Gastrocnemius medialis (tissue), 4 donors: ENCODE results near the gene ATG2A. TPM values are rescaled to one million over a fixed set of nuclear protein-coding genes. Genes with fewer than 3 reads are reported as not detected.

ENCODE experiments used
- ATAC-seq, 2 donors: fragments of 150-250 bp; one replicate each; pipeline ENCODE4 v1.9.1; 2016
- DNase-seq, 2 donors: peaks; one replicate each; pipeline ENCODE4 v3.0.0-alpha.2; 2019
- H3K27ac ChIP-seq, 4 donors: fragments of 200-600 bp; sonication (generic); 1 replicate in 1 of 4; 2 replicates in 3 of 4; pipeline ENCODE4 v1.5.1; 2016 to 2018; ENCODE audit warnings: mild to moderate bottlenecking in 2 of 4, moderate library complexity in 1 of 4
- H3K27me3 ChIP-seq, 3 donors: fragments of 200-600 bp; sonication (generic) in 2 of 3; 1 replicate in 1 of 3; 2 replicates in 2 of 3; pipeline versions ENCODE4 v1.5.1 to v1.6.0; 2016 to 2019; ENCODE audit warnings: mild to moderate bottlenecking in 1 of 3, moderate library complexity in 1 of 3
- H3K36me3 ChIP-seq, 2 donors: fragments of 200-600 bp; sonication (generic) in 1 of 2; one replicate each; pipeline ENCODE4 v1.5.1; 2017 to 2018
- H3K4me1 ChIP-seq, 2 donors: fragments of 200-600 bp; sonication (generic) in 1 of 2; one replicate each; pipeline ENCODE4 v1.5.1; 2016 to 2017; ENCODE audit warnings: mild to moderate bottlenecking in 2 of 2
- H3K4me3 ChIP-seq, 4 donors: fragments of 200-600 bp; sonication (generic) in 3 of 4; 1 replicate in 1 of 4; 2 replicates in 3 of 4; pipeline ENCODE4 v1.5.1; 2016 to 2019; ENCODE audit warnings: mild to moderate bottlenecking in 2 of 4
- H3K9me3 ChIP-seq, 3 donors: fragments of 200-600 bp; sonication (generic) in 2 of 3; 1 replicate in 1 of 3; 2 replicates in 2 of 3; pipeline ENCODE4 v1.5.1; 2016 to 2019
- POLR2A ChIP-seq, 2 donors: fragments of 450-650 bp; IDR thresholded peaks; one replicate each; pipeline ENCODE4 v1.6.1; 2017; ENCODE audit warnings: antibody characterized with exemption in 2 of 2, mild to moderate bottlenecking in 2 of 2, moderate library complexity in 2 of 2
- in situ Hi-C, 4 donors: fragments of 200-750 bp; cut with MboI; loops; one replicate each; pipeline versions ENCODE4 v1.15.0 to v1.8.0; 2017; ENCODE audit warnings: low sequenced_read_pairs in 4 of 4
- intact Hi-C: fragments of 100-400 bp; cut with DNase I; formaldehyde crosslinking; loops from one replicate; pipeline ENCODE4 v1.15.1; 2023; ENCODE audit warnings: low total_unique reads
- microRNA counts, 2 donors: library from miRNA; unstranded; fragments of <30 nt; microRNA quantifications; one replicate each; lab custom pipeline; 2016
- microRNA-seq, 2 donors: library from miRNA; unstranded; fragments of <30 nt; microRNA quantifications; one replicate each; pipeline ENCODE4, GENCODE V29; 2016; ENCODE audit warnings: borderline replicate concordance in 2 of 2
- total RNA-seq, 4 donors: library from RNA; depleted of rRNA; stranded (reverse); fragments of >200 nt; gene quantifications; one replicate each; pipeline versions ENCODE4 v1.1.0 to v1.2.3, GENCODE V29; 2016
- TF ChIP-seq, protein P1 (sequence below), 5 experiments: fragments of 450-650 bp in 3 of 5; fragments of 200-600 bp in 2 of 5; sonication (generic) in 2 of 5; IDR thresholded peaks in 4 of 5; conservative IDR thresholded peaks in 1 of 5; 1 replicate in 4 of 5; 2 replicates in 1 of 5; pipeline ENCODE4 v1.5.1; 2016 to 2019; ENCODE audit warnings: antibody characterized with exemption in 5 of 5, mild to moderate bottlenecking in 3 of 5, moderate library complexity in 3 of 5

ATG2A gene
- total RNA-seq, 4 donors from 2014 or later = 10.7 to 97.5 (median 37.9) TPM

- Histone ChIP-seq H3K4me1 (peaks cover 20 to 27% of the 10 kb centered on the region in 2 donors), H3K4me3 (peak overlapping the region in 1 of 4 donors; percentile 44), H3K36me3 (no peaks in the 10 kb centered on the region), H3K27me3 (peaks cover 0 to 3% (median 0%) of the 10 kb centered on the region in 3 donors), H3K27ac (no peak overlapping the region), H3K9me3 (no peaks in the 10 kb centered on the region)
- in situ Hi-C loops (loop anchor here (5.0 kb wide), 2 partner anchors 42 to 47 kb away; no protein-coding TSS in a partner anchor), intact Hi-C loops (loop anchor here (5.0 kb wide), 2 partner anchors 152 to 167 kb away; partner anchors contain the start of genes ARL2 and BATF2)
- DNase-seq = no peak
- no peak for ATAC-seq
- TF ChIP-seq POLR2A (IDR thresholded peaks at IDR 0.05) = no peak
- TF ChIP-seq, protein P1, sequence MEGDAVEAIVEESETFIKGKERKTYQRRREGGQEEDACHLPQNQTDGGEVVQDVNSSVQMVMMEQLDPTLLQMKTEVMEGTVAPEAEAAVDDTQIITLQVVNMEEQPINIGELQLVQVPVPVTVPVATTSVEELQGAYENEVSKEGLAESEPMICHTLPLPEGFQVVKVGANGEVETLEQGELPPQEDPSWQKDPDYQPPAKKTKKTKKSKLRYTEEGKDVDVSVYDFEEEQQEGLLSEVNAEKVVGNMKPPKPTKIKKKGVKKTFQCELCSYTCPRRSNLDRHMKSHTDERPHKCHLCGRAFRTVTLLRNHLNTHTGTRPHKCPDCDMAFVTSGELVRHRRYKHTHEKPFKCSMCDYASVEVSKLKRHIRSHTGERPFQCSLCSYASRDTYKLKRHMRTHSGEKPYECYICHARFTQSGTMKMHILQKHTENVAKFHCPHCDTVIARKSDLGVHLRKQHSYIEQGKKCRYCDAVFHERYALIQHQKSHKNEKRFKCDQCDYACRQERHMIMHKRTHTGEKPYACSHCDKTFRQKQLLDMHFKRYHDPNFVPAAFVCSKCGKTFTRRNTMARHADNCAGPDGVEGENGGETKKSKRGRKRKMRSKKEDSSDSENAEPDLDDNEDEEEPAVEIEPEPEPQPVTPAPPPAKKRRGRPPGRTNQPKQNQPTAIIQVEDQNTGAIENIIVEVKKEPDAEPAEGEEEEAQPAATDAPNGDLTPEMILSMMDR (IDR thresholded peaks at IDR 0.05 in 4 of 5, conservative IDR thresholded peaks at IDR 0.05 in 1 of 5) = no peak
Observed at GRCh38 chr11:64845129-64845775, 71.8 kb downstream of the ATG2A start.

MicroRNAs encoded within 50 kb of the gene (microRNA counts, 767-probe panel; counts per million panel counts)
- 356 to 448 counts per million in 2 donors for microRNA hsa-miR-192-5p (lab: Ali Mortazavi, UCI)

Small RNAs within 50 kb of the gene (microRNA-seq; reads per million reads assigned to microRNA genes)
- gene MIR6749 (0 reads per million in 2 donors), gene MIR6750 (0.85 to 1.2 reads per million in 2 donors)

Other genes with a start within 250 kb of the ATG2A start
- gene NRXN2, start 194.0 kb downstream of the ATG2A start, total RNA-seq = 1 to 10 TPM in 2 of 4 donors, under 1 TPM in 2; 0.15 to 6.2 (median 1.8) TPM
- 10 to 100 TPM in 1 of 4 donors, 1 to 10 TPM in 3; 2.9 to 10.9 (median 7.1) TPM for gene RASGRP2, start 173.1 kb downstream of the ATG2A start, total RNA-seq
- 1,000 to 10,000 TPM in 3 of 4 donors, 100 to 1,000 TPM in 1; 881 to 2,858 (median 1,836) TPM for gene PYGM, start 157.2 kb downstream of the ATG2A start, total RNA-seq
- 100 to 1,000 TPM; 171 to 249 (median 193) TPM for gene SF1, start 138.7 kb downstream of the ATG2A start, total RNA-seq
- gene MAP4K2, start 114.0 kb downstream of the ATG2A start, total RNA-seq = 10 to 100 TPM in 1 of 4 donors, 1 to 10 TPM in 3; 4.3 to 14.8 (median 6.2) TPM
- gene MEN1, start 106.7 kb downstream of the ATG2A start, total RNA-seq = 10 to 100 TPM in 2 of 4 donors, 1 to 10 TPM in 2; 7.4 to 12.2 (median 9.8) TPM
- under 1 TPM in 2 of 4 donors, not detected in 2; 0.15 to 0.19 TPM for gene CDC42BPG, start 72.6 kb downstream of the ATG2A start, total RNA-seq
- 10 to 100 TPM; 24.8 to 46.2 (median 31.3) TPM for gene EHD1, start 38.6 kb downstream of the ATG2A start, total RNA-seq
- gene PPP2R5B, start 7.5 kb upstream of the ATG2A start, total RNA-seq = 10 to 100 TPM; 17.2 to 34.2 (median 24.3) TPM
- not detected for gene GPHA2, start 18.7 kb upstream of the ATG2A start, total RNA-seq
- not detected for gene MAJIN, start 54.9 kb upstream of the ATG2A start, total RNA-seq
- gene BATF2, start 79.8 kb upstream of the ATG2A start, total RNA-seq = 1 to 10 TPM in 3 of 4 donors, under 1 TPM in 1; 0.97 to 3.3 (median 2.3) TPM
- gene ARL2, start 97.0 kb upstream of the ATG2A start, total RNA-seq = 100 to 1,000 TPM; 150 to 268 (median 170) TPM
- gene SNX15, start 110.2 kb upstream of the ATG2A start, total RNA-seq = 10 to 100 TPM; 16.9 to 33.3 (median 25.9) TPM
- 10 to 100 TPM in 3 of 4 donors, 1 to 10 TPM in 1; 9.0 to 27.2 (median 14.4) TPM for gene SAC3D1, start 124.0 kb upstream of the ATG2A start, total RNA-seq
- gene NAALADL1, start 141.3 kb upstream of the ATG2A start, total RNA-seq = 1 to 10 TPM in 3 of 4 donors, under 1 TPM in 1; 0.22 to 4.0 (median 2.6) TPM
- 1 to 10 TPM in 1 of 4 donors, under 1 TPM in 2, not detected in 1; 0.36 to 1.3 (median 1.00) TPM for gene CDCA5, start 166.8 kb upstream of the ATG2A start, total RNA-seq
- gene ZFPL1, start 167.0 kb upstream of the ATG2A start, total RNA-seq = 10 to 100 TPM; 35.7 to 42.0 (median 40.6) TPM
- 100 to 1,000 TPM; 206 to 515 (median 266) TPM for gene VPS51, start 179.0 kb upstream of the ATG2A start, total RNA-seq
- 10 to 100 TPM in 2 of 4 donors, 1 to 10 TPM in 2; 7.3 to 18.4 (median 11.0) TPM for gene TM7SF2, start 194.7 kb upstream of the ATG2A start, total RNA-seq
- gene ZNHIT2, start 200.5 kb upstream of the ATG2A start, total RNA-seq = 10 to 100 TPM; 10.3 to 30.7 (median 24.1) TPM
- gene FAU, start 204.9 kb upstream of the ATG2A start, total RNA-seq = 100 to 1,000 TPM; 353 to 521 (median 436) TPM
- gene MRPL49, start 205.1 kb upstream of the ATG2A start, total RNA-seq = 10 to 100 TPM; 54.9 to 76.5 (median 63.6) TPM
- gene SYVN1, start 217.3 kb upstream of the ATG2A start, total RNA-seq = 10 to 100 TPM; 24.6 to 77.5 (median 37.3) TPM